Kidney (tissue), 14 donors: Measurements from ENCODE around the gene CLEC4E. TPM values are rescaled to one million over a fixed set of nuclear protein-coding genes. Genes with fewer than 3 reads are reported as not detected.

Experiments used
- DNase-seq, 5 donors: peaks; one replicate each; pipeline ENCODE4 v3.0.0-alpha.2; 2013 to 2020
- FAIRE-seq: peaks from 2 replicates; lab custom pipeline; 2012; peaks lifted over from hg19 to GRCh38; lab: Jason Lieb, UNC
- H3K27ac ChIP-seq, 2 donors: one replicate each; pipeline ENCODE4 v1.7.0; 2013; ENCODE audit warnings: low read depth in 2 of 2, low read length in 2 of 2, inconsistent platforms in 1 of 2
- H3K27me3 ChIP-seq: one replicate; pipeline ENCODE4 v1.7.1; 2013; ENCODE audit warnings: low read length, inconsistent platforms; ENCODE audit not compliant: control insufficient read depth, insufficient read depth
- H3K36me3 ChIP-seq, 3 donors: one replicate each; pipeline versions ENCODE4 v1.7.0 to v1.7.1; 2013; ENCODE audit warnings: low read length in 3 of 3, control low read depth in 1 of 3, inconsistent platforms in 1 of 3; ENCODE audit not compliant: insufficient read depth in 3 of 3, control insufficient read depth in 2 of 3
- H3K4me1 ChIP-seq, 3 donors: one replicate each; pipeline versions ENCODE4 v1.7.0 to v1.7.1; 2013; ENCODE audit warnings: low read length in 3 of 3, inconsistent platforms in 1 of 3, low read depth in 1 of 3; ENCODE audit not compliant: control insufficient read depth in 2 of 3, insufficient read depth in 2 of 3
- H3K4me3 ChIP-seq, 3 donors: one replicate each; pipeline versions ENCODE4 v1.7.0 to v1.8.1; 2013; ENCODE audit warnings: low read length in 3 of 3, control low read depth in 1 of 3, inconsistent platforms in 1 of 3
- H3K9ac ChIP-seq, 3 donors: one replicate each; pipeline versions ENCODE4 v1.7.0 to v1.7.1; 2013; ENCODE audit warnings: low read length in 3 of 3, control low read depth in 1 of 3, inconsistent platforms in 1 of 3
- H3K9me3 ChIP-seq, 3 donors: one replicate each; pipeline versions ENCODE4 v1.7.0 to v1.7.1; 2013; ENCODE audit warnings: low read length in 3 of 3, control low read depth in 1 of 3, inconsistent platforms in 1 of 3; ENCODE audit not compliant: control insufficient read depth in 2 of 3, insufficient read depth in 1 of 3
- CTCF ChIP-seq: IDR thresholded peaks from 3 replicates; pipeline ENCODE4 v1.5.1; 2012; ENCODE audit warnings: mild to moderate bottlenecking, moderate library complexity, borderline replicate concordance; ENCODE audit not compliant: insufficient read depth; ENCODE audit errors: extremely low read depth
- intact Hi-C: fragments of 100-400 bp; cut with DNase I; formaldehyde crosslinking; loops from one replicate; pipeline ENCODE4 v1.11.1; 2022
- polyA plus RNA-seq: library from polyadenylated mRNA; stranded (reverse); fragments of 350-450 nt; fragmentation: Illumina TruSeq; extraction: RNeasy Lipid Tissue Mini Kit (QIAGEN cat#74804); gene quantifications from one replicate; pipeline ENCODE4 v1.2.3, GENCODE V29; 2014; ENCODE audit warnings: low read depth, low replicate concordance; ENCODE audit not compliant: insufficient read depth
- total RNA-seq: library from RNA; stranded (reverse); fragmentation: NEBNext Ultra II Directional; extraction: Animal tissue kit (Norgen Biotek cat#: 25700); gene quantifications from one replicate; pipeline ENCODE4 v1.2.1, GENCODE V29; 2021
- donor health status: control.
- donor health status: control.
- donor health status: control.
- donor health status: control.
- donor health status: control.
- donor health status: DM: yes; HTN: yes; CAD: no.
- donor health status: Normal renal cell carcinoma (clear cell type).

Gene CLEC4E
- total and polyA plus RNA-seq, 2 donors from 2014 or later, result 0.88 to 4.3 TPM

GRCh38 chr12:8513256-8513655 lies 27.4 kb downstream of the CLEC4E start, which contains the start of gene CLEC4D:
Gene CLEC4D, plus strand, starts transcription at chr12:8513503. Its CDS starts 230 bp downstream, at chr12:8513733.
- Histone ChIP-seq H3K9me3 (no peaks in the 10 kb centered on the region), H3K9ac (no peak within 1 kb of the TSS), H3K27me3 (no peaks in the 10 kb centered on the region), H3K4me1 (no peaks in the 10 kb centered on the region), H3K36me3 (no peaks in the 10 kb centered on the region), H3K27ac (no peak within 1 kb of the TSS), H3K4me3 (no peak within 1 kb of the TSS)
- no peak for DNase-seq
- intact Hi-C loops, result no loop called here
- TF ChIP-seq CTCF, result no peak
- no peak for FAIRE-seq

GRCh38 chr12:8508910-8509841 lies 31.5 kb downstream of the CLEC4E start:
- H3K27me3 ChIP-seq, result no peaks in the 10 kb centered on the region
- no peak overlapping the region for H3K4me3 ChIP-seq
- H3K4me1 ChIP-seq, result no peaks in the 10 kb centered on the region
- no peak overlapping the region for H3K27ac ChIP-seq
- intact Hi-C loops, result no loop called here
- no peak overlapping the region for H3K9ac ChIP-seq
- FAIRE-seq (no peak), DNase-seq (no peak)
- TF ChIP-seq CTCF, result no peak
- no peaks in the 10 kb centered on the region for H3K9me3 ChIP-seq
- H3K36me3 ChIP-seq, result no peaks in the 10 kb centered on the region

- Histone ChIP-seq H3K4me3 (no peak overlapping the region), H3K9me3 (no peaks in the 10 kb centered on the region), H3K36me3 (no peaks in the 10 kb centered on the region), H3K27ac (no peak overlapping the region), H3K4me1 (no peaks in the 10 kb centered on the region), H3K9ac (no peak overlapping the region), H3K27me3 (no peaks in the 10 kb centered on the region)
- FAIRE-seq (no peak), DNase-seq (no peak)
- intact Hi-C loops, result no loop called here
- TF ChIP-seq CTCF, result no peak
Measured at GRCh38 chr12:8508223-8508622, 32.5 kb downstream of the CLEC4E start.
